Activated CD4-positive, alpha-beta T cell treated with anti-CD3 and anti-CD28 coated beads for 4 hours (primary cell): ENCODE measurements around the gene SLC22A23.

Experiments used
- DNase-seq, 2 donors: peaks; one replicate each; pipeline ENCODE4 v3.0.0-alpha.2; 2020

The SLC22A23 gene

DNA sequence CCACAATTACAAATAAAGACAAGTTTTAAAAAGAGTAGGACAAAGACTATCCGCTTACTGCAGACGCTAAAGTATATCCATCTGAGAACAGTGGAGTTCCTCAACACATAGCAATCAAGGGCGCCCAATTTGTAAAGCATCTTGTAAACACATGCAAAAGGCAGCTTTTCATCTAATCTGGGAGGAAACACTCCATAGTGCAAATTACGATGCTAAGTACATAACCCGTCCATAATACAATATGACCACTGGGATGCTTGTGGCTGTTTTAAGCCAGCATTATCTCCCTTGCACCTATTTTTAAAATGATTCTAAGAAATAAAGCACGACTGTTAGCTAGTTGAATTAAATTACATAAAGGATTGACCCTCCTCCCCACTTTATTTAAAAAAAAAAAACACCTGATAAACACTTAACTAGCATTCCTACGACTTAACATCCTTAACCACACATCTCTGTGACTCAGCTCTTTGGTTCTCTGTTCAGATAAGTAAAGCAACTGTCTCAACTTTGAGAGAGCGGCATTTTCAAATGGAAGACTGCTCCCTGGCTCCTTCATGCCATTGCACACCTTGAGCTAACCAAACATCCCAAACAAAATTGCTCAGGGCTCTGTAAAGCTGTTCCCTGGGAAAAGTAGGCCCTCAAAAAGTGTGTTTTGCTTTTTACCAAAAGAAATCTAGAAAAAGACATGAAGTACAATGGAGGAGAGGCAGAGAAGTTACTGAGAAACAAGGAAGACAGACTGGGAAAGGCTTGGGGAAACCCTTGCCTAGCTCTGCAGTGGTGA, 14.2 kb downstream of the SLC22A23 start:
- no peak for DNase-seq

DNA sequence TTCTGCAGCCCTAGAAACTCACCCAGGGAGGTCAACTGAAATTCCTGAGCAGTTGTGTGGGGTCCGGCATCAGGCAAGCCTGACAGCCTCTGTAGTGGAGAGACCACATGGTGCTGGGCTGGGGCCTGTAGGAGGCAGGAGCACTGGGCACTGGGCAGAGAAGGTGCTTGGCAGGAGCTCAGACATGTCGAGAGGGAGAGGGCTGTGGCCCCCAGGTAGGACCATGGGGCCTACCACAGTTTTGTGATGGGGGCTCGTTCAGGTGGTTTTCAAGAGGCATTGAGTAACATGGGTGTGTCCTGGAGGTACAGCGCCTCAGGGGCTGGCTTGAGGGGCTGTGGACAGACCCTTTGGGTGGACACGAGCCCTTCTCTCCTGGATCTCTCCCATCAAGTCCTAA, 15.9 kb downstream of the SLC22A23 start:
- DNase-seq: no peak

DNA sequence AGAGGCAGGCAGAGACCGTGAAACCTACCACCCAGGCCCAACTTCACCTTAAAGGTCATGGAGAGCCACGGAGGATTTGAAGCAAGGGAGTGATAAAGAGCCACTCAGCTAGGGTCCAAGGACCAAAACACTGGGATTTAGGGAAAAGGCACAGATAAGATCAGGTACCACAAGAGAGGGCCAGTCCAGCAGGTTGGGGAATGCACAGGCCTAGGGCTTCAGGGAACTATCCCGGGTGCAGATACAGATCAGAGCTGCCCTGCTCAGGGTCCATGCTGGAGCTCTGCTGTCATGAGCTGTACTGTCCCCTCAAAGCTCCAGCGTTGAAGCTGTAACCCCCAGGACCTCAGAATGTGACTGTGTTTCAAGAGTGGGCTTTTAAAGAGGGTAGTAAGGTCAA, 16.9 kb downstream of the SLC22A23 start:
- DNase-seq: no peak

DNA sequence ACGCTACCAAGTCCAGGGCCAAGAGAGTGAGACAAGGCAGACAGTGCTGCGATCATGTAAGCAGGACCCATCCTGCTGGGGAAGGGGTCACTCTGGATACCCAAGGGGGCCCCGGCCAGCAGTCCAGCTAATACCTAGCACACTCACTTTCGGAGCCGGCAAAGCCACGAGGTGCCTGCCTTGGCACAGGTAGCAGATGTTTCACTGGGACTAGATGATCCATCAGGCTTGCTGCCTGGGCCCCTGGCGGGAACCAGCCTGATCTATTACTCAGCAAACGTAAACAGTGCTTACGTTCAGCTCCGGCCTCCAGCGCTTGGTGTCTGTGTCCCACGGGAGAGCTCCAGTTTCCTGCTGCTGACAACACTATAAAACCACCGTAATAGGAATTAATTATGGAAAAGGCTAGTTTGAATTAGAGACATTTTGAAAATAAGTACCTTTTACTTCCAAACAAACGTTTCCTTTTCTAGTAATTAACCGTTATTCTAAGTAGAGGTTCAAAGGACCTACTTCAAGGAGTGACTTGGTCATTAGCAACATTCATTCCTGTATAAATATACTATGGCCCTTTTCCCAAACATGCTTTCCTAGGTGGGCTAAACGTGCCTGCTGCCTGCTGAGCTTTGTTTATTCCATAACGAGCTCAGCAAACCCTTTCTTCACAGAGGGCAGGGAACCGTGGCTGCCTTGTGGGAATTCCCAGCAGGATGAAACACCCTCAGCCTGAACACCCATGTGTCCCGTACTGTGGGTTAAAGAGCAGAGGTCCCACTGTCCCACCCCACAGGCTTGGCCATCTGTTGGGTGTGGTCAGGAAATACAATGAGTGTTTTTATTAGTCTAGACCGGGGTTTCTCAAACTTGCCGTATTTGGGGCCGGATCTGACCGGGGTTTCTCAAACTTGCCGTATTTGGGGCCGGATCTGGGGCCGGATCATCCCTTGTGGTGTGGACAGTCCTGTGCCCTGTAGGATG, 18.4 kb downstream of the SLC22A23 start:
- DNase-seq: no peak

DNA sequence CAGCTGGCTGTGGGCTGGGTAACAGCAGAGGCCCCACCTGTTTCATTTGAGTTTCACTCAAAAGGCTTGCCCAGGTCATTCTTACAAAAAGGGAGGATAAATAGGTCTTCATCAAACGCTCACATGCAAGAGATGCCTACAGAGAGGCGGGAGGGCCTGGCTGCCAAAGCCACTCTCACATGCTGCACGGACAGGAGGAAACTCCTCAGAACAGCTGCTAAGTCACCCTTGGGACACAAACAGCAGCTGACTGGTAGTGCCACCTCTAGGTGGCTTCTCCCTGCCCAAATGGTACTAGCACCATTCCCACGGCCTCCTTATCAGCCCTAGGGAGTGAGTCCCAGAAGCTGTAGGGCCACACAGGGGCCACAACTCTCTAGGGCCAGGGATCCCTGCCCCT, 23.8 kb downstream of the SLC22A23 start:
- DNase-seq: no peak

DNA sequence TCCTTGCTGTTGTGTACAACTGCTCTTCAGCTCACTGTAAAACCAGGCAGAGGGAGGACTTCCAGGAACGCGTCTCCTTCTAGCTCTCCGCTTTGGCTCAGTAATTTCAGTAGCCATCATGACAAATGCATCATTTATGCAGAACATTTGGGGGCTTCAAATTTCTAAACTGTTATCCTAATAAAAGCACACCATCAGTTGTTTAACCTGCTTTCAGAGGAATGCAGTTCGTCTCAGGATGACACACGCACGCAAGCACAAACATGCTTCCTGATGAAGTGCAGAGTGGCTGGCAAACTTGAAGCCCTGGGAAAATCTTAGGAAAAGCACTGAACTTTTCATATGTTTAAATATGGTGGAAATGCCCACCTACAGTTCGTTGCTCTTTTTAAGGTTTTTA, 24.4 kb downstream of the SLC22A23 start:
- no peak for DNase-seq

DNA sequence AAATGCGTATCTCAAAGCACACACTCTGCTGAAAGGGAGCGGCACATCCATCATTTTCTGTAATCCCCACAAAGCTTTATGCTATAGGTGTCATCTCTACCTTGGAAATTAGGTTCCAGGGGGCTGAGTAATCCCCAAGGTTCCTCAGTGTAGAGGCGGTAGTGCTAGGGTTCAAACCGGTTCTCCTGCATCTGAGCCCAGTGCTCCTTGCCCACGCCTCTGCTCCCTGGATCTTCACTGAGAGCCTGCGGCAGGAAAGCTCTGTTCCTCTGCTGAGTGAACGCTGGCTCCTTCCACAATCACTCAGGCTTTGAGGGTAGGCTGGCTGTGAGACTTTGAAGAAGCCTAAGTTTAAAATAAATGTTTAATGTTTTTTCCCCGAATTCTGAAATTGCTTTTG, 24.9 kb downstream of the SLC22A23 start:
- DNase-seq: no peak

DNA sequence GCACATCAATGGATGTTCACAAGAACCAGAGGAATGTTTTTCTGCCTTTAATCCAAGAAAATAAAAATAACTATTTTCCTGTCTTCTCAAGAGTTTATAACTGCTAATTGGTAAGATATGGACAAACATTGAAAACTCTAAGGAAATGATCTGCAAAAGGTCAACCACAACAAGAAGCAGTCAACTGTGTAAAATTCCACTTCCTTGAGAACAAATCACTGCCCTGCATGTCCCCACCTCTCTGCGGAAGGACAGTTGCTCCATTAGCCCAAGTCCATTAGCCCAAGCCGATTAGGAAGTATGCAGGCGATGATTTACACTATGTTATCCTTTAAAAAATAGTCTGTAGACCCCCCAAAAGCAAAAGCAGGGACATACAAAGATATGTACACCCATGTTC, 27.6 kb downstream of the SLC22A23 start:
- no peak for DNase-seq

DNA sequence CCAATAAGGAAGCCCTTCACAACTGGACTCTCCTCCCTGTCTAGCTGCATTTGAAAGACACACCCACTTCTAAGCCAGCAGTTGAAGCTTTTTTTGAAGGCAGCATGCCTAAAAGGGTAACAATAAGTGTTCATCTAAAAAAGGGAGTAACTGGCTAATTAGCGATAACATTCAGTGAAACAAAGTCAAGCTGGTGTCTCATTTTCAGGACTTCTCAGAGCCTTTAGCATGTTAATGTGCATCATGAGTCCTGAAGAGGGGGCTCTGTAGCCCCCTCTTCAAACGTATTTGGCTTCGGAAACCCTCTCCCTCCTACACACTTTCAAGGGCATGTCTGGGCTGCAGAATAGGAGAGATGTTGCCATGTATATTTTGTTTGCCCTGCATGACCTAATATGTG, 28.1 kb downstream of the SLC22A23 start:
- no peak for DNase-seq

DNA sequence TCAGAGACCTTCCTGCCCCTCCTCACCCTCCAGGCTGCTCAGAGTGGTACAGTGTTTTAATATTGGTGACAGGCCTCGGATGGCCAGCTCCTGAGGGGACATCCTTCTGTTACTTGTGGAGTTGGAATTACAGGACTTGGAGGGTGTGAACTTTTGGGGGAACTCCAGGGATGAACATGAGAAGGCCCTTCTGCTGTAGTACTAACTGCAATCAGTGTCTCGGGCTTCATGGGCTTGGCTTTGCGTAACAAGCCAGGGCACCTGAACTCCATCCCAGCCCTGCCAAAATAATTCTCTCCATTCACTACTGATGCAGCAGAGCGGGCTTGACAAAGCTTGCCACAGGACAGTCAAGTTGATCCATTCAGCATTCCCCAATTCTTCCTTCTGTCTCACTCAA, 28.6 kb downstream of the SLC22A23 start:
- DNase-seq: no peak

DNA sequence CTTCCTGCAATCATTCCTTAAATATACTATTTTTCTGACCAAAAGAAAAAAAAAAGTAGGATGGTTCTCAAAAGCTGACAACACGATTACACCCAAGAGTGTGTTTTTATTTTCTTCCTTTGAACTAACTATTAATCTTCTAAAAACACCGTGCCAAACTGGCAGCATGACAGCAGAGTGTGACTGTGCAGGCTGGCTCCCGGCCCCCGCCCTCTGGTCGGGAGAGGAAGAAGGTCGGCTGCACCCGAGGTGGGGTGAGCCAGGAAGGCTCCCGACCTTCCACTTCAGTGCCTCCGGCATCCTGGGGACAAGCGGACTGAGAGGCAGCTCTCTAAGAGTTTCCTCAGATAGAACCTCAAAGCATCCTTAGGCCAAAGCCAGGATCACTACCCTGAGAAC, 29.2 kb downstream of the SLC22A23 start:
- no peak for DNase-seq

DNA sequence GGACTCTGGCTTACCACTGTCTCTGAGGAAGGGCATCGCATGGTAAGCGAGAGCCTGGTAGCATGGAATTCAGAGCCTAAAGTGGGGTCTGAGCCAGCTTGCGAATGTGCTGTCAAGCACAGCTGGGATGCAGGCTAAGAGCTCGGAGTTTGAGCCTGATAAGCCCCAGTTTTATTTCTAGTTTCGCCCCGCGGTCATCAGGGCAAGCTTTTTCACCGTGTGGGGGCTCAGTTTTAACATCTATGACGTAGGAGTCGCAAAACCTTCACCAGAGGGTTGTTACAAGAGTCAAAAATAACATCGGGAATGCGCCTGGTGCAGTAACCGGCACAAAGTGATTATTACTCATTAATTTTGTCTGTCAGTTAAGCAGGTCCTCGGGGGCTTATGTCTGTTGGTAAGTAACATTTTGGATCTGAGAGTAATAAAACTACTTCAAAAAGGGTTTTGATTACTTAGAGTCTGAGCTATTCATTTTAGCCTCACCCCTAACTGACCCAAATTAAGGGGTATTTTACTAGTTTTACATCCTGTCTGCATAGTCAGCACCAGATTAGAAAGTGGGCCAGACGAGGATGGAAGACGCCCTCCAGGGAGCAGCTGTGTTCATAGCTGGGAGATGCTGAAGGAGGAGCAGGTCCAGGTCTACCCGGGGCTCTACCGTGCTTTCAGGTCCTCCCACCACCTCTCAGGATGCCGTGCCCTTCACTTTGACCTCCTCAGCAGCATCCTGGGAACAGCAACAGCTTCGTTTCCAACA, 29.7 kb downstream of the SLC22A23 start:
- no peak for DNase-seq

DNA sequence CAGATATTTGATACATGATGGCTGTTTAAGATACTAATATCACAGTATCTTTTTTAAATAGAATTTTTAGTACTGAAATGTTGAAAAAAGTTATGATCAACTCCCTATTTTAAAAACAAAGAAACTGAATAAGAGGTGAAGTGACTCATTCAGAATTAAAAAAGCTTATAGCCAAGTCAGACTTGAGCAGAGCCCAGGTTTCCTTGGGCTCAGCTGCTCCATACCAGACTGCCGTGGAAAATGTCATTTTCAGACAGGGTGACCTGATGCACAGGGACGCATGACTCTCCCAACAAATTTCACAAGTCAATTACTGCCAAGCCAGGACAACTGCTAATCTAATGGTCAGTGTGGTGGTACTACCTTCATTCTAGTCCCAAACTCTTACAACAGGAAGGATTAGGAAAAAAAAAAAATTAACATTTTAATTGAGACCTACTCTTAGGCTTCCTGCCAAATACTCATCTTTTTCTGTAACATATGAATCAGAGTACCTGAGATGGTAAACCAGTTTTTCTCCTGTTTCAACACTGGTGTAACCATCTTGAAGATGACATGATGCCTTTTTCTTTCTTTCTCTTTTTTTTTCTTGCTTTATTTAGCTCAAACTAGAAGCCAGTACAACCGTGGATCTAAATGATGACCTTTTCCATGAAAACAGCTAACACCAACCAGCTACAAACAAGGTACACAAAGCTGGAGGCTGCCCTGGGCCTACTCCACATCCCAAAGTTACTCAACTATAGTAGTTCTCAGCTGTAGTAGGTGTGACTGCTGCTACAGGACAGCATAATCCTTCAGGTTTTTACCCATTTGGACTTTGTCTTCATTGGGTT, 30.5 kb downstream of the SLC22A23 start:
- no peak for DNase-seq

DNA sequence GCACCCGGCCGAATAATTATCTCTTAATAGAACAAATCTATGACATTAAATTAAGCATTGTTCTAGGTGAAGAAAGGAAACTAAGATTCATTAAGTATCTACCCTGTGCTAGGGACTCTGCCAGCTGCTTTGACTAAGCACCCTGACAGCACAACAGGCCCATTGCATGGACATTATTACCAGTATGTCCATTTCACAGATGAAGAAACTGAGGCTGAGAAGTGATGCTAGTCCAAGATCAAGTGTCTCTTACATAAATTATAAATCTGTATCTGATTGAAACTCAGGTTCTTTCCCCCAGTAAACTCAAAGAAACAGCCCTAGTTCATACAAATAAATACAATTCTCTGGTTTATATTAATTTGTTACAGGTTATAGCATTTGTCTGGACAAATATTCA, 31.3 kb downstream of the SLC22A23 start:
- no peak for DNase-seq

DNA sequence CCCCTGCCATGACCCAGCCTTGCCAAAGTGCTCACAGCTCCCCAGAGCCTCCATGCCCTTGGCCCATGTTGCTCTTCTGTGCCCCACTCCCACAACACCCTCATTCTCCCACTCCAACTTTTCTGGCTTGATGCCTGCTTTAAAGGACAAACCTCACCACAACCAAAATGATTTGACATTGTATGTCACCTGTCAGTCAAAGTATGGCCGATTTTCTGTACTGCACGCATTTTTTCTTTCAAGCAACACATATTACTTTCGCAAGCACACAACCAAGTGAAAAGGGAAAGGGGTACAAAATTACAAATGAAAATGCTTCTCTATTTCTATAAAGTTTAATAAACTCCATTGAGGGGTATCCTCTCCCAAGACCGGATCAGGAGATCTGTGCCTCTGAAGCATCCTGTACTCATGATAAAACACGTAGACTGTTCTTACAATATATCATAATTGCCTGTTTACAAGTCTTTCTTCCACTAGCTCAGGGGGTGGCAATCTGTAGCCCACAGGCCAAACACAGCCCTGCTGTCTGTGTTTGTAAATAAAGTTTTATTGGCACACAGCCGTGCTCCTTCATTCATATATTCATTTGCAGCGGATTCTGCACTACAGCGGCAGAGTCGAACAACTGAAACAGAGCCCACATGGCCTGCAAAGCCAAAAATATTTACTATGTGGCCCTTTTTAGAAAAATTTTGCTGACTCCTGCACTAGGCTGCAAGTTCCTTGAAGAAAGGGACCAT, 32.5 kb downstream of the SLC22A23 start:
- no peak for DNase-seq

DNA sequence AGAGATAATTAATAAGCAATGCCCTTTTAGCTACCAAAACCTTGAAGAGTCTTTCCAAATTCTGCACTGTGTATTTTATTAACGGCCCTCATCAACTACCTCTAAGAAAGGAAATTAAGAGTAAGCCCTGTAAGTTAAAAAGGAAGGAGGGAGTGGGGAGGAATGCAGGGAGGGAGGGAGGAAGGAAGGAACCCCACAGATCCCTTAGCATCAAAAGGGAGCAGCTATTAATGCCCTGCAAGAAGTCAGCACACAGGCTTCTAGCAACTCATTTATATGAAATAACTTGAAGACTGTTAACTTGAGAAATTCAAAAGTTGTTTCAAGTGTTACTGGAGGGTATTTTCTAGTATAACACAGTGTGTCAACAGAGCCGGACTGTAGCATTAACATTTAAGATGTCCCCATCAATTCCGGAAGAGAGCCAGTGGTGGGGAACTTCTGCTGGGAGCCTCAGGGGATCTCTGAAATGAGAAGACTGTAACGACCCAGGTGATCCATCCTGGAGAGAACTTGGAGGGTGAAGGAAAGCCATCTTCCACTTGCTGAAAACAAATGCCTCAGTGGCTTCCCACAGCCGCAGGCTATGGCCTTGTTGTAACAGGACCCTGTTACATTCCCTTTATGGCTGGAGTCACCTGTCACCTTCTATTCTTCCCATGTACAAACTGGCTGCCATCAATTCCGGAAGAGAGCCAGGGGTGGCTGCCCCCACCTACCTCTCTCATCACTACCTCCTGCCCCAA, 33.2 kb downstream of the SLC22A23 start:
- no peak for DNase-seq

DNA sequence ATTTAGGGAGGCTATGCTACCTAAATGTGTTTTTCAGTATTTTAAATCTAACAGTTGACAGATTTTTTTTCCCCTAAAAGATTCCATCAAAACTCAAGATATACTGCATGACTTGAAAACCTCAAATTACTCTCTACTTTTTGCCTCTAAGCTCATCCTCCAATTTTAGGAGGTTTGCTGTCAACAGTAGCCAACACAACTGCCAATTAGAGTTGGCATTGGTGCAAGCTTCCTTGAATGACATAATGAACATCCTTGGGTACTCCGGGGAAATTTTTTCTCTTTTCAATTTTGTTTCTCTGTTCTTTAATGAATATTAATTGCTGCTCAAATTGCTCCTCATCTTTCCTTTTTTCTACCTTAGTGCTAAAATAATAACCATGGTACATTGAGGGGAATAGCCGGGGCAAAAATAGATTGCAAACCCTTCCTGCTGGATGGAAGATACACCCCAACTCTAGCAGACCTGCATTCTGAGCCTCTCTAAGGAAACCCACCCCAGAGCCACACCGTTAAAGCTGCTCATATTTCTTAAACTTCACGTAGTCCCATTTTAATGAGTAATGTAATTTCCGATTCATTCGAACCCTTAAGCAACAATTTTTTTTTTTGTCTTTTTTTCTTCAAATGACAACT, 34.3 kb downstream of the SLC22A23 start:
- no peak for DNase-seq

DNA sequence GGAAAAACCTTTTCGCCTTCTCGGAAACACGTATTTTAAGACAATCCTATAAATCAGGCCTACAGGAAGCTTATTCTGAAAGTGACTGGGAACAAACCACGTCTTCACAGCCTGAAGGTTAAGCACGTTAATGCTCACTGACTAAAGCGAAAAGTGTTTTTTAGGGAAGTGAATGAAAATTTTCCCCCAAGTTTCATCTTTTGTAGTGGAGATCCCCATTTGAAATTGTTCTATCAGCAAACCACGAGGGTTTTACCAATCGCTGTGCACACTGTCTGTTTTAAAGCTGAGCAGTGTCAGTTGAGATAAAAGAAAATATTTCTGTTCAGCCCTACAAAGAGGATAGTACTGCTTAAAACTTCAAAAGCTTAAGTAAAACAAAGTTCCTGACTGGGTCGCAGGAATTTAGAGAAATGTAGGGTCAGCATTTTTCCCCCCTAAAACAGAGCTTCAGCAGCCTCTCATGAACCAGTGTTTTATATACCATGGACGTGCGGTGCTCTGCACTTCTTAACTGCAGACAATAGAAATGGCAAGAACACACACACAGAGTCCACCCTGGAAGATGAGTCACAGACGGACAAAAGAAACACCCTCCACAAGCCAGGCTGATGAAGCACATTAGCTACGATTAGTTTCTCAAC, 34.9 kb downstream of the SLC22A23 start:
- DNase-seq: no peak

DNA sequence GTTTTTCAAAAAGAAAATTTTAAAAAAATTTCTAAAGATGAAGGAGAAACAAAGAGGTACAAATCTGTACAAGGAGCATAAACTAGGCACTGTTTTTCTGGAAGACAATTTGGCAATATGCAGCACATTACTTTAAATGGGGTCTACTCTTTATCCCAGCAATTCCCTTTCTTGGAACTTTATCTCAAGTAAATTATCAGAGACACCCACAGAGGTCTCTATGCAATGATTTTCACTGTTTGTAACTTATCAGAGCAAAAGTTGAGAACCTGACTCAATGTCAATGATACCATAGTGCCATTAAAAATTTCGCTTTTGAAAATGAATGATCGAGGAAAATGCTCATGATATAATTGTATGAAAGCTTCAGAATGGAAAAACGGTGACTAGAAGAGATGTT, 35.7 kb downstream of the SLC22A23 start:
- no peak for DNase-seq
